NT2/D1 (cell line): Measurements from ENCODE around the gene FZD8.

Experiments used
- SUZ12 ChIP-seq: IDR thresholded peaks from 2 replicates; pipeline ENCODE4 v1.6.1; 2011; ENCODE audit not compliant: insufficient read length, insufficient read depth; ENCODE audit errors: extremely low read depth
- YY1 ChIP-seq: IDR thresholded peaks from 2 replicates; pipeline ENCODE4 v1.6.1; 2011; ENCODE audit not compliant: insufficient read length, insufficient read depth

DNA sequence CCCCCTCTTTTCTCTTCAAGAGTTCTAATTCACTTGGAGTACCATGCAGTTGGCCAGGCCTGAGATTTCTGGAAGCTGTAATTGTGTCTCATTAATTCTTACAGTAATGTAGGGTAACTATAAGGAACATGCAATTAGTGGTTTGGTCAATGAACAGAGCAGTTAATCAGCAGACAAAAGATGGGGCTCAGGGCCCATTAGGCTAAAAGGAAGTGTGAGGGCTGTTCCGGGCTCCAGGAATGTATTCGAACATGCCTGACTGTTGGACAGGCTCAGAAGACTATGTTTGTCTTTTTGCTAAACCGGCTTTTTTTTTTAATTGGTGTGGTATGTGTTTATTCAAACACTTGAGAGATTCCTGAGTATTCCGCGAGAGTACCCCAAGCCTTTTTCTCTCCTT lies 42.5 kb upstream of the FZD8 start:
- TF ChIP-seq SUZ12 (no peak), YY1 (no peak)
